Activated CD8-positive, alpha-beta T cell treated with anti-CD3 and anti-CD28 coated beads, Interleukin-2, amount 10 ng/mL, durations not matched to agents 7 days and 5 days (primary cell): ENCODE measurements around the gene ANO4. TPM values are rescaled to one million over a fixed set of nuclear protein-coding genes. Genes with fewer than 3 reads are reported as not detected.
"Not testable (repeated sequence)": the region's sequence is repeated elsewhere in the genome, so short reads cannot be mapped to it uniquely, and the experiment has no call there.

Experiments
- ATAC-seq: fragments of 150-1000 bp; cut with Tn5 transposase; one replicate; pipeline ENCODE4 v1.10.0; 2021; ENCODE audit warnings: moderate library complexity
- CTCF ChIA-PET: fragments of 350-600 bp; sonication (Branson Sonifier 250); formaldehyde crosslinking; loops from one replicate; lab custom pipeline; 2021; ENCODE audit warnings: antibody characterized with exemption; lab: Charles Lee
- POLR2A ChIA-PET: fragments of 350-600 bp; sonication (Branson Sonifier 250); formaldehyde crosslinking; loops from one replicate; lab custom pipeline; 2021; ENCODE audit warnings: antibody characterized with exemption; lab: Charles Lee
- DNase-seq: peaks from one replicate; pipeline ENCODE4 v3.0.0-alpha.2; 2020
- H3K27ac Mint-ChIP-seq: one replicate; pipeline ENCODE4 v1.8.0; 2021; ENCODE audit warnings: mild to moderate bottlenecking, mixed read lengths
- H3K27me3 Mint-ChIP-seq: one replicate; pipeline ENCODE4 v1.8.0; 2021; ENCODE audit warnings: low read depth, mixed read lengths
- H3K36me3 Mint-ChIP-seq: one replicate; pipeline ENCODE4 v1.8.0; 2021; ENCODE audit warnings: low read depth, mixed read lengths
- H3K4me1 Mint-ChIP-seq: one replicate; pipeline ENCODE4 v1.8.0; 2021; ENCODE audit warnings: low read depth, mixed read lengths
- H3K4me3 Mint-ChIP-seq: one replicate; pipeline ENCODE4 v1.8.0; 2021; ENCODE audit warnings: mild to moderate bottlenecking, mixed read lengths
- H3K9me3 Mint-ChIP-seq: one replicate; pipeline ENCODE4 v1.8.0; 2022; ENCODE audit warnings: mixed read lengths; ENCODE audit not compliant: insufficient read depth
- total RNA-seq, 2 experiments: library from RNA; stranded (reverse); gene quantifications; one replicate each; pipeline ENCODE4 v1.2.3, GENCODE V29; 2021

Gene ANO4
- total RNA-seq, 2 experiments from 2014 or later = not detected

DNA sequence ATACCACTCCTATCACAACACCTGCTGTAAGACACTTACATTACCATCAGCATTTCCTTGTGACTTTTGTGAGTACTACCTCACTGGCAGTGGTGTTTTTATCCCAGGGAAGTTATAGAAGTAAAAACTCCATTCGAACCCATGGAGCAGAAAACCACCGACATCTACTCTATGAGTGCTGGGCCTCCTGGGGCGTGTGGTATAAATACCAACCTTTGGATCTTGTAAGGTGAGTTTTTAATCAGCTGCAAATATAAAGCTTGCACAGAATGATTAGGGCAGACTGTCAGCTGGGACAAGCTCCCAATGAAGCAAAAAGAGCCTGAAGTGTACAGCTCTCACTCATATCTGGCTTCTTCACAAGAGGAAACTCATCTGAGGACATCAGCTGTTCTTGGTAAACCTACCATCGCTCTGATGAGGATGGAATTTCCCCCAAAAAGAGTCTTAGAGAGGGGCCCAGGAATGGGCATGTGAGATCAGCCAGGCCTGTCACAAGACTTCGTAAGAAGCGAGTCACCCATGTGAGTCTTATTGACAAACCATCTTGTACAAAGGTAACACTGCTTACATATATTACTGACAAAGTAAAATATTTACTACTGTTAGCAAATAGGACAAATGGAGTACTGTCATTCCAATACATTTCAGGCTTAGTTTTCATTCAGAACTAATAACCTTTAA is 245.4 kb downstream of the ANO4 start:
- POLR2A ChIA-PET = no interaction called here
- no peak overlapping the region for H3K27ac Mint-ChIP-seq
- no peaks in the 10 kb centered on the region for H3K36me3 Mint-ChIP-seq
- ATAC-seq (no peak), DNase-seq (no peak)
- H3K27me3 Mint-ChIP-seq = no peaks in the 10 kb centered on the region
- CTCF ChIA-PET = no interaction called here
- no peaks in the 10 kb centered on the region for H3K4me1 Mint-ChIP-seq
- peaks cover 5% of the 10 kb centered on the region for H3K9me3 Mint-ChIP-seq
- H3K4me3 Mint-ChIP-seq = no peak overlapping the region

- Mint-ChIP-seq H3K9me3 (peaks cover 5% of the 10 kb centered on the region), H3K27me3 (no peaks in the 10 kb centered on the region), H3K36me3 (no peaks in the 10 kb centered on the region), H3K4me3 (no peak overlapping the region), H3K4me1 (no peaks in the 10 kb centered on the region), H3K27ac (no peak overlapping the region)
- ChIA-PET POLR2A (no interaction called here), CTCF (no interaction called here)
- no peak for ATAC-seq
- no peak for DNase-seq
Measured at GRCh38 chr12:101040936-101041335, 246.4 kb downstream of the ANO4 start.

DNA sequence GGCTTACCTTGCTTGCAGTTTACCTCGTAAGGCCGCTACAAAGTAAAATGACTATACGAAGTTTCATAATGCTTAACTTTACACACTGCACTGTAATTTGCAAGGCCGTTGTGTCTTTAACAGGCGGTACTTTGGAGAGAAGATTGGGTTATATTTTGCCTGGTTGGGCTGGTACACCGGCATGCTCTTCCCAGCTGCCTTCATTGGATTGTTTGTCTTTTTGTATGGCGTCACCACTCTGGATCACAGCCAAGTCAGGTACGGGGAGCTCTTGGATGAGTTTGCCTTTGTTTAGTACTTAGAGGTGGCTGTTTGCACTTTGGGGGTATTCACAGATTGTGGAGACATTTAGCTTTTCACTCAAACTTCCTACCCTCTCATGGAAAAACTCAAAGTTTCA is 247.6 kb downstream of the ANO4 start:
- Mint-ChIP-seq H3K36me3 (no peaks in the 10 kb centered on the region), H3K4me3 (no peak overlapping the region), H3K27ac (no peak overlapping the region), H3K4me1 (no peaks in the 10 kb centered on the region), H3K27me3 (no peaks in the 10 kb centered on the region), H3K9me3 (peaks cover 1% of the 10 kb centered on the region)
- DNase-seq (no peak), ATAC-seq (no peak)
- ChIA-PET POLR2A (no interaction called here), CTCF (no interaction called here)

GRCh38 chr12:101044512-101045059 is 250.0 kb downstream of the ANO4 start:
- ChIA-PET CTCF (interaction anchor here (0.9 kb wide), 1 partner anchor 23 kb away, joined by 3 read pairs; no protein-coding TSS in a partner anchor), POLR2A (no interaction called here)

DNA sequence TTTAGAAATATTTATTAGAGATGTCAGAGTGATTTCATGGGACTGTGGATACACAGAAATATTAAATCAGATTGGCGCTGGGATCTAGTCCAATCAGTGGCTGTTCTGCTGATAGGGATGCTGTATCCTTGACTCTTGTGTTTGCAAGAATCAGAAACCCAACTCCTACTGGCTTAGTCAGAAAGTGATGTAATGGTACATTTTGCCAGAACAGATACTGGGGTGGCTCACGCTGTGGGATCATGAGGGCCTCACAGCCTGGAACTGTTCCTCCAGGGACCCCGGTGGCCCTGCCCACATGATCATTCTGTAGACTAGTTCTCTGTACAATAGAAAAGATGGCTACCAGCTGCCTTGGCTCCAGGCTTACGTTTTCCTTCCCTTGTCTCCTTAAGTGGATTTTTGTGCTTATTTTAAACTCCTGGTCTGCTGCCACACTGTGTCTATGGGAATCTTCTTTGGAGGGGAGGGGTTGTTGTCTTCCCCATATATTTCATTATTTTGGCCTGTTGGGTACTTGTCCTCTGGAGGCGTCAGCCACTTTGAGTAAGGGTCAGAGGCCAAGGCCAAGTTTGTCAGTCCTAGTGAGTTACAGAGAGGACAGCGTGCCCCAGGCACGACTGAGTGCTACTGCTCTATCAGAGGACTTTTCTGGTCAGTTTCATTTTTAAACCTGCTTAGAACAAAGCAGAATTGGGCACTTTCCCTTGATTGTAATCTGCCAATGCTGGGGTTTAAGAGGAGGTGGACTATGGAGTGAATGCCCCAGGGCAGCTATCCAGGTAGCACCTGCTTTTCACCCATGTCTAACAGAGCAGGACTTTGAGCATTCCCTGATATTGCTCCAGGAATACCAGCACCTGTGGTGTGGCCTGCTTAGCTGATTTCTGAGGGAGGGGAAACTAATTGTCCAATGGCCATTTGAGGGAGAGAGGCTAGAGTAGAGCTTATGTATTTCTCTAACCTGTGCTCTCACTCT is 251.2 kb downstream of the ANO4 start:
- ChIA-PET POLR2A (no interaction called here), CTCF (no interaction called here)
- Mint-ChIP-seq H3K27ac (no peak overlapping the region), H3K9me3 (no peaks in the 10 kb centered on the region), H3K4me3 (no peak overlapping the region), H3K27me3 (no peaks in the 10 kb centered on the region), H3K4me1 (no peaks in the 10 kb centered on the region), H3K36me3 (no peaks in the 10 kb centered on the region)
- DNase-seq (no peak), ATAC-seq (no peak)

More at GRCh38 chr12:101044512-101045059, 250.0 kb downstream of the ANO4 start:
- no peaks in the 10 kb centered on the region for H3K9me3 Mint-ChIP-seq
- H3K27me3 Mint-ChIP-seq = no peaks in the 10 kb centered on the region
- DNase-seq (no peak), ATAC-seq (no peak)
- no peaks in the 10 kb centered on the region for H3K4me1 Mint-ChIP-seq
- H3K27ac Mint-ChIP-seq = no peak overlapping the region
- no peaks in the 10 kb centered on the region for H3K36me3 Mint-ChIP-seq
- H3K4me3 Mint-ChIP-seq = no peak overlapping the region

DNA sequence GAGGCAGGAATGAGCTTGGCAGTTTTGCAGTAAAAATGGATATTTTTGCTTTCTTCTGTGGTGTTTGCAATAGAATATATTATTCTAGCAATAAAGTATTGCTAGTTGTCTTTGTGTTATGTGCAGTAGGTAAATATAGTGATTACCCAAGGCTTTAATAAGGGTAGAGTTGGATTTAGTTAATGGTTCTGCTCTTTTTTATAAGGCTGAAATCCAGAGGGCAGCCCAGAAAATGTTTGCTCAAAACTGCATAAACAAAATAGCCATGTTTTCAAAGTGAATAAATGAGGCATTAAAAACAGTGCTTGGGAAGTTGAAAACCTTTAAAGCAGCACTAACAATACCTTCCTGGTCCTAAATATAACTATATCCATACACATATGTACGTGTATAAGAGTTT is 253.1 kb downstream of the ANO4 start:
- DNase-seq = no peak
- no peak overlapping the region for H3K27ac Mint-ChIP-seq
- ChIA-PET CTCF (no interaction called here), POLR2A (no interaction called here)
- H3K27me3 Mint-ChIP-seq = no peaks in the 10 kb centered on the region
- H3K9me3 Mint-ChIP-seq = no peaks in the 10 kb centered on the region
- H3K4me1 Mint-ChIP-seq = no peaks in the 10 kb centered on the region
- H3K4me3 Mint-ChIP-seq = no peak overlapping the region
- no peaks in the 10 kb centered on the region for H3K36me3 Mint-ChIP-seq
- ATAC-seq = no peak

- H3K4me3 Mint-ChIP-seq = no peak overlapping the region
- H3K36me3 Mint-ChIP-seq = no peaks in the 10 kb centered on the region
- POLR2A ChIA-PET = no interaction called here
- no peak for DNase-seq
- H3K9me3 Mint-ChIP-seq = no peaks in the 10 kb centered on the region
- H3K27me3 Mint-ChIP-seq = no peaks in the 10 kb centered on the region
- no peak for ATAC-seq
- CTCF ChIA-PET = no interaction called here
- H3K4me1 Mint-ChIP-seq = no peaks in the 10 kb centered on the region
- no peak overlapping the region for H3K27ac Mint-ChIP-seq
Measured at GRCh38 chr12:101050631-101051030, 256.1 kb downstream of the ANO4 start.

DNA sequence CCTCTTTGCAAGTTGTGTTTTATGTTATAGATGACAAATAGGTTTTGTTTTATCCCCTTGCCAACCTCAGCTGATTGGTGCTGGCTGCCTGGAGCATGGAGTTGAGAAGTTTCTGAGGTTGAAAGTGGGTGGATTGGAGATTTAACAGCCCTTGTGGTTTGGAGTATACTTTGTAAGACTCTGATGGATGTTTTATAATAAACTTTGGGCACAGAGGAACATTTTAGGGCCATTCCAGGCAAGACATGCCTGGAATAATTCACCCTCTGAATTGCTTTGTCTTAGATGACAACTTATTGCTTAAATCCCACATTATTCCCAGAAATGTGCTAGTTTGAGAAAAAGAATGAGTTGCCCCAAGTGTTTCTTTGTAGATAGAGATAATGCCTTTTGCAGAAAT is 256.6 kb downstream of the ANO4 start:
- no peak for ATAC-seq
- CTCF ChIA-PET = no interaction called here
- POLR2A ChIA-PET = no interaction called here
- no peaks in the 10 kb centered on the region for H3K9me3 Mint-ChIP-seq
- no peaks in the 10 kb centered on the region for H3K27me3 Mint-ChIP-seq
- H3K4me1 Mint-ChIP-seq = no peaks in the 10 kb centered on the region
- no peaks in the 10 kb centered on the region for H3K36me3 Mint-ChIP-seq
- no peak overlapping the region for H3K27ac Mint-ChIP-seq
- H3K4me3 Mint-ChIP-seq = no peak overlapping the region
- no peak for DNase-seq

DNA sequence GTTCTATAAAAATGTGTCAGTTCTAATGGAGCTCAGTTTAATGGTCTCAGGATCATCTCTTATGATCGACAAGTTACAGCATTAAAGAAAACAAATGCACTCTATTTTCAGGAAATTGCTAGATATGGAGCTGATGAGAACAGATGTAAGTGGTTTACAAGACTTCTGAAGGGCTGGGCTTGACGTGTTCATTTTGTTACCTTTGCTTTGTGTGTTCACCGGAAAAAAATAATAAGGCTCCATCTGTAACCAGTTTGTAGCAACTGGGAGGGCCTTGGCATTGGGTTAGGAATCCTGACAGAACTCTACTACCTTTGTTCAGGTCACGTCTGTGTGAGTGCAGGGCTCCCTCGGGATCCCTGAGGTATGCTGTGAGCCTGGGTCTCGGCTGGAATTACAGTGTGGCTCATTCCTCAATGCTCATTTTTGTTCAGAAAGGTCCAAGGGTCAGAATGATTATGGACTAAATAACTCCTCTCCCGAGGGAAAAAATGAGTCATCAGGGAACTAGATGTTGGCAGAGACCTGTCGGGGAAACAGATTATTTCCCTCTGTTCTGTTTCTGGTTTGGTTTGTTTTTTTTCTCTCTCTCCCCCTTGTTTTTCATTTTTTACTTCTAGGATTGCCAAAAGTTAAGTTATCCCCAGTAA is 257.4 kb downstream of the ANO4 start:
- ChIA-PET POLR2A (no interaction called here), CTCF (no interaction called here)
- ATAC-seq = no peak
- Mint-ChIP-seq H3K4me1 (no peaks in the 10 kb centered on the region), H3K9me3 (no peaks in the 10 kb centered on the region), H3K4me3 (no peak overlapping the region), H3K36me3 (no peaks in the 10 kb centered on the region), H3K27me3 (no peaks in the 10 kb centered on the region), H3K27ac (no peak overlapping the region)
- no peak for DNase-seq

- ChIA-PET CTCF (no interaction called here), POLR2A (no interaction called here)
- H3K27me3 Mint-ChIP-seq = no peaks in the 10 kb centered on the region
- H3K4me1 Mint-ChIP-seq = no peaks in the 10 kb centered on the region
- no peaks in the 10 kb centered on the region for H3K9me3 Mint-ChIP-seq
- H3K4me3 Mint-ChIP-seq = no peak overlapping the region
- ATAC-seq = no peak
- no peak overlapping the region for H3K27ac Mint-ChIP-seq
- no peaks in the 10 kb centered on the region for H3K36me3 Mint-ChIP-seq
- no peak for DNase-seq
Measured at GRCh38 chr12:101053203-101053602, 258.6 kb downstream of the ANO4 start.

DNA sequence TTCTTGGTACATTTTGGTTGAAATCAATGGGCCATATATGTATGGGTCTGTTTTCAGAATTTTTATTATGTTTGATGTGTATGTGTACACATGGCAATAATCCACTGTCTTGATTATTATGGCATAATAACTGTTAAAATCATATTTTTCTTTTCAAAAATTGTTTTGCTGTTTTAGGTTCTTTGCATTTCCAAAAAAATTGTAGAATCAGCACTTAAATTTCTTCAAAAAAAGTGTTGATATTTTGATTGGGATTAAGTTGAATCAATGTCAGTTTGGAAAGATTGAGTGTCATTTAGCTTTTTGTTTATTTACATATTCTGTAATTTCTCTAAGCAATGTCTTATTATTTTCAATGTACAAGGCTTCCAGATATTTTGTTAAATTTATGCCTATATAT is 261.4 kb downstream of the ANO4 start:
- H3K4me1 Mint-ChIP-seq = no peaks in the 10 kb centered on the region
- no peak overlapping the region for H3K4me3 Mint-ChIP-seq

GRCh38 chr12:101062508-101062907 is 267.9 kb downstream of the ANO4 start:
- H3K9me3 Mint-ChIP-seq, ATAC-seq, CTCF ChIA-PET, H3K4me1 Mint-ChIP-seq, H3K36me3 Mint-ChIP-seq, H3K4me3 Mint-ChIP-seq, DNase-seq, H3K27me3 Mint-ChIP-seq, H3K27ac Mint-ChIP-seq, POLR2A ChIA-PET: not testable (repeated sequence)

More for the DNA sequence above, 261.4 kb downstream of the ANO4 start:
- CTCF ChIA-PET = no interaction called here
- H3K27me3 Mint-ChIP-seq = no peaks in the 10 kb centered on the region
- H3K27ac Mint-ChIP-seq = no peak overlapping the region
- POLR2A ChIA-PET = no interaction called here
- peaks cover 8% of the 10 kb centered on the region for H3K9me3 Mint-ChIP-seq
- H3K36me3 Mint-ChIP-seq = no peaks in the 10 kb centered on the region
- ATAC-seq (no peak), DNase-seq (no peak)
